Sigmoid colon (tissue), 7 donors: Measurements from ENCODE around the gene CDCA3. TPM values are rescaled to one million over a fixed set of nuclear protein-coding genes. Genes with fewer than 3 reads are reported as not detected.
"Not testable (repeated sequence)": the region's sequence is repeated elsewhere in the genome, so short reads cannot be mapped to it uniquely, and the experiment has no call there.

Experiments
- DNase-seq: peaks from one replicate; pipeline ENCODE4 v3.0.0-alpha.2; 2019
- H3K27ac ChIP-seq, 4 donors: fragments of 200-600 bp; sonication (generic); one replicate each; pipeline ENCODE4 v1.5.1; 2016 to 2019; ENCODE audit warnings: mild to moderate bottlenecking in 1 of 4
- H3K27me3 ChIP-seq, 3 donors: fragments of 200-600 bp; sonication (generic); one replicate each; pipeline ENCODE4 v1.5.1; 2019; ENCODE audit warnings: mild to moderate bottlenecking in 1 of 3
- H3K36me3 ChIP-seq, 4 donors: fragments of 200-600 bp; sonication (generic); one replicate each; pipeline ENCODE4 v1.5.1; 2016 to 2019
- H3K4me1 ChIP-seq, 4 donors: fragments of 200-600 bp; sonication (generic); one replicate each; pipeline ENCODE4 v1.5.1; 2017 to 2019
- H3K4me3 ChIP-seq, 4 donors: fragments of 200-600 bp; sonication (generic); one replicate each; pipeline ENCODE4 v1.5.1; 2017 to 2019; ENCODE audit warnings: mild to moderate bottlenecking in 2 of 4, moderate library complexity in 1 of 4
- H3K9me3 ChIP-seq, 4 donors: fragments of 200-600 bp in 3 of 4; sonication (generic) in 3 of 4; one replicate each; pipeline versions ENCODE4 v1.5.1 to v1.6.1; 2013 to 2019
- CTCF ChIP-seq, 4 experiments: fragments of 450-650 bp in 3 of 4; fragments of 200-600 bp in 1 of 4; IDR thresholded peaks; one replicate each; pipeline ENCODE4 v1.5.1; 2016 to 2019; ENCODE audit warnings: antibody characterized with exemption in 4 of 4, mild to moderate bottlenecking in 3 of 4, moderate library complexity in 2 of 4
- EP300 ChIP-seq, 4 donors: sonication (generic); formaldehyde crosslinking; IDR thresholded peaks; one replicate each; pipeline ENCODE4 v1.6.1; 2017; ENCODE audit warnings: antibody characterized with exemption in 4 of 4
- POLR2A ChIP-seq, 2 donors: fragments of 450-650 bp; IDR thresholded peaks; one replicate each; pipeline ENCODE4 v1.6.1; 2016; ENCODE audit warnings: antibody characterized with exemption in 2 of 2, mild to moderate bottlenecking in 2 of 2, moderate library complexity in 2 of 2
- POLR2AphosphoS5 ChIP-seq, 4 donors: sonication (generic); formaldehyde crosslinking; IDR thresholded peaks; one replicate each; pipeline ENCODE4 v1.6.1; 2017; ENCODE audit warnings: antibody characterized with exemption in 4 of 4
- WGBS, 2 donors: extraction: QIAGEN DNeasy Blood & Tissue Kit; methylation state at CpG; one replicate each; pipeline ENCODE4 v1.1.7; 2013; 5-methylcytosine and 5-hydroxymethylcytosine counted together
- intact Hi-C: fragments of 100-400 bp; cut with DNase I; formaldehyde crosslinking; loops from one replicate; pipeline ENCODE4 v1.15.1; 2023
- polyA plus RNA-seq, 3 donors: library from polyadenylated mRNA; stranded (reverse); fragments of 200-250 nt; gene quantifications; one replicate each; pipeline ENCODE4 v1.2.3, GENCODE V29; 2013
- total RNA-seq, 4 donors: library from RNA; depleted of rRNA; stranded (reverse); fragments of >200 nt; gene quantifications; one replicate each; pipeline ENCODE4 v1.1.0, GENCODE V29; 2016
- donor health status: healthy with polysubstance abuse.
- donor health status: Bipolar disorder and iron deficiency.
- donor health status: healthy.

The CDCA3 gene
- total and polyA plus RNA-seq, 7 donors = 0.33 to 31.2 (median 2.8) TPM

GRCh38 chr12:6867413-6868210, 16.5 kb upstream of the CDCA3 start, which contains the start of gene TPI1:
TPI1 (plus strand) TSS chr12:6867531; CDS start chr12:6867567, 36 bp downstream.
- Histone ChIP-seq H3K9me3 (no peaks in the 10 kb centered on the region), H3K36me3 (peaks cover 13 to 63% (median 41%) of the 10 kb centered on the region in 4 donors), H3K27ac (peak within 1 kb of the TSS; percentile 95 to 100 (median 98)), H3K27me3 (no peaks in the 10 kb centered on the region), H3K4me1 (peaks cover 0 to 48% (median 42%) of the 10 kb centered on the region in 4 donors), H3K4me3 (peak within 1 kb of the TSS; percentile 72 to 100 (median 96))
- intact Hi-C loops = loop anchor here (2.0 to 10.0 kb wide), 3 partner anchors 57 to 247 kb away; no protein-coding TSS in a partner anchor
- 0 to 1% methylated on average over 86 of the region's 86 CpGs for WGBS, 2 donors
- DNase-seq = peak; percentile 96
- TF ChIP-seq POLR2A (IDR thresholded peaks at IDR 0.05) (peak; percentile 96 to 98), EP300 (IDR thresholded peaks at IDR 0.05) (no peak), CTCF (IDR thresholded peaks at IDR 0.05) (no peak), POLR2AphosphoS5 (IDR thresholded peaks at IDR 0.05) (peak; percentile 99 to 100 (median 100))

- Histone ChIP-seq H3K36me3 (peaks cover 13 to 69% (median 44%) of the 10 kb centered on the region in 4 donors), H3K9me3 (no peaks in the 10 kb centered on the region), H3K4me3 (peak overlapping the region; percentile 72 to 100 (median 96)), H3K27ac (peak overlapping the region; percentile 95 to 100 (median 98)), H3K4me1 (peaks cover 0 to 41% (median 39%) of the 10 kb centered on the region in 4 donors), H3K27me3 (no peaks in the 10 kb centered on the region)
- no peak for TF ChIP-seq POLR2A (IDR thresholded peaks at IDR 0.05)
- no peak for TF ChIP-seq EP300 (IDR thresholded peaks at IDR 0.05)
- no peak for TF ChIP-seq POLR2AphosphoS5 (IDR thresholded peaks at IDR 0.05)
- TF ChIP-seq CTCF (IDR thresholded peaks at IDR 0.05) = no peak
- WGBS, 2 donors = 2 to 4% methylated on average over 33 of the region's 33 CpGs
- intact Hi-C loops = loop anchor here (10.0 kb wide), 1 partner anchor 248 kb away; no protein-coding TSS in a partner anchor
- DNase-seq = no peak
Observed at GRCh38 chr12:6866920-6867412, 15.9 kb upstream of the CDCA3 start.

- no peak for DNase-seq
- H3K4me1 ChIP-seq = peaks cover 0 to 35% (median 33%) of the 10 kb centered on the region in 4 donors
- peak overlapping the region in 3 of 4 donors; percentile 94 to 100 (median 99) for H3K4me3 ChIP-seq
- H3K27ac ChIP-seq = peak overlapping the region; percentile 95 to 100 (median 98)
- TF ChIP-seq POLR2AphosphoS5 (IDR thresholded peaks at IDR 0.05) = no peak
- TF ChIP-seq EP300 (IDR thresholded peaks at IDR 0.05) = no peak
- TF ChIP-seq CTCF (IDR thresholded peaks at IDR 0.05) = no peak
- no peak for TF ChIP-seq POLR2A (IDR thresholded peaks at IDR 0.05)
- peaks cover 14 to 74% (median 49%) of the 10 kb centered on the region in 4 donors for H3K36me3 ChIP-seq
- WGBS, 2 donors = 79 to 85% methylated on average over 19 of the region's 19 CpGs
- no peaks in the 10 kb centered on the region for H3K27me3 ChIP-seq
- intact Hi-C loops = loop anchor here (10.0 kb wide), 1 partner anchor 248 kb away; no protein-coding TSS in a partner anchor
- H3K9me3 ChIP-seq = no peaks in the 10 kb centered on the region
Observed at GRCh38 chr12:6866163-6866919, 15.3 kb upstream of the CDCA3 start.

GRCh38 chr12:6865307-6865706, 14.2 kb upstream of the CDCA3 start:
- not testable (repeated sequence) for DNase-seq, H3K9me3 ChIP-seq, H3K27ac ChIP-seq, H3K27me3 ChIP-seq, H3K4me3 ChIP-seq
- Histone ChIP-seq H3K4me1 (peaks cover 0 to 29% (median 26%) of the 10 kb centered on the region in 4 donors), H3K36me3 (peaks cover 24 to 74% (median 49%) of the 10 kb centered on the region in 4 donors)
- intact Hi-C loops = loop anchor here (10.0 kb wide), 1 partner anchor 249 kb away; no protein-coding TSS in a partner anchor
- 95% methylated on average over 5 of the region's 5 CpGs for WGBS, 2 donors
